Stimulated activated CD4-positive, alpha-beta T cell treated with anti-CD3 and anti-CD28 coated beads, TNF-alpha, amount 100 ng/mL, for 48 hours (primary cell): Measurements from ENCODE around the gene SLC36A1.

Source experiments
- DNase-seq, 3 donors: peaks; one replicate each; pipeline ENCODE4 v3.0.0-alpha.2; 2020; ENCODE audit warnings: low read depth in 3 of 3

SLC36A1 gene

DNA sequence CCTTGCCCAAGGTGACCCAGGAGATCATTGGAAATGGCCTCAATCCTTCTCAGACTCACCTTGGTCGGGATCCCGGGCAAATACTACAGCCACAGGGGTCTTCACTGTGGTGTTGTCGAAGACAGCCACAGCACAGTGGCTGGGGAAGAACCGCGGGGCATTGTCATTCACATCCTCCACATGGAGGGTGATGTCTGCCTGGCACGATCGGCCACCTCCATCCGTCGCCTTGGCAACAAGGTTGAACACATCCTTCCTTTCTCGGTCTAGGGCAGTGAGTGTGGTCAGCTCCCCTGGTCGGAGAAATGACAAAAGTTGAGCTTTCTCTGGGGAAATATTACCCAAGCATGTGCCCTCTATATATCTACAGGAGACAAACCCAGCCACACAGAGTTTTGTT lies 86.9 kb downstream of the SLC36A1 start:
- no peak for DNase-seq

DNA sequence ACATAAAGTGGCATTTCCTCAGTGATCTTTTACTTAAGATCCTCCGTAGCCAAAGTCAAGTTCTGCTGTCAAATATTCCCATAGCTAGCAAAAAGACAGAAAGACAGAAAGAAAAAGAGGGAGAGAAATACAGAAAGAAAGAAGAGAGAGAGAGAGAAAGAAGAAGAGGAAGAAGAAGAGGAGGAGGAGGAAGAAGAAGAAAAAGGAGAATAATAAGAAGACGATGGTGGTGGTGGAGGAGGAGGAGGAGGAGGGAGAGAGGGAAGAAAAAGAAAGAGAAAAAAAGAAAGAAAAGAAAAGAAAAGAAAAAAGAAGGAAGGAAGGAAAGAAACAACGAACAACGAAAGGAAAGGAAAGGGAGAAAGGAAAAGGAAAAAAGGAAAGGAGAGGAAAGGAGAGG lies 89.6 kb downstream of the SLC36A1 start:
- DNase-seq: no peak

DNA sequence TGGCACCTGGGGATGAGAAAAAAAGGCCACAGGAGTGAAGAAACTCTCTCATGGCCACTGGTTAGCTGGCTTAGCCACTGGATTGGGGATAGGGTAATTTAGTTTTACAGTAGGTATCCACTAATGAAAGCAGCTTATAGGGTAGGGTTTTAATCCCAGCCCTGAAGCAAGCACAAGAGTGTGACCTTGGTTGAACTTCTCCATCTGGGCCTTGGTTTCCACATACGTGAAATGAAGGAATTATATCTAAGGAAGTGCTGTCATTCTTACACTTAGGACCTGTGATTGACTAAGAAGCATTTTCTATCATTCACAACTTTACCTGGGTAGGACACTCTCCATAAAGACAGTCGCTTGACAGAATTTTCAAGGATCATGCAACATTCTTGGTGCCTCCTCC lies 94.2 kb downstream of the SLC36A1 start:
- no peak for DNase-seq
